Osteocyte (in vitro differentiated cells): ENCODE measurements around the gene ELANE. TPM values are rescaled to one million over a fixed set of nuclear protein-coding genes. Genes with fewer than 3 reads are reported as not detected.
"Not testable (repeated sequence)": the region's sequence is repeated elsewhere in the genome, so short reads cannot be mapped to it uniquely, and the experiment has no call there.

Experiments used
- DNase-seq: peaks from one replicate; pipeline ENCODE4 v3.0.0; 2021; ENCODE audit warnings: mixed read lengths; ENCODE audit not compliant: unreplicated experiment; ENCODE audit errors: extremely low spot score
- H3K27ac Mint-ChIP-seq: one replicate; pipeline ENCODE4 v1.8.0; 2021; ENCODE audit warnings: mild to moderate bottlenecking, mixed read lengths; ENCODE audit not compliant: unreplicated experiment
- H3K27me3 Mint-ChIP-seq: one replicate; pipeline ENCODE4 v1.8.0; 2021; ENCODE audit warnings: mixed read lengths; ENCODE audit not compliant: unreplicated experiment
- H3K36me3 Mint-ChIP-seq: one replicate; pipeline ENCODE4 v1.8.0; 2021; ENCODE audit warnings: mixed read lengths; ENCODE audit not compliant: unreplicated experiment
- H3K4me1 Mint-ChIP-seq: one replicate; pipeline ENCODE4 v1.8.0; 2021; ENCODE audit warnings: mixed read lengths; ENCODE audit not compliant: unreplicated experiment
- H3K4me3 Mint-ChIP-seq: one replicate; pipeline ENCODE4 v1.8.0; 2021; ENCODE audit warnings: mild to moderate bottlenecking, moderate library complexity, mixed read lengths; ENCODE audit not compliant: unreplicated experiment
- H3K9me3 Mint-ChIP-seq: one replicate; pipeline ENCODE4 v1.8.0; 2021; ENCODE audit warnings: mixed read lengths; ENCODE audit not compliant: unreplicated experiment
- CTCF ChIP-seq: fragments of 200-600 bp; sonication (generic); IDR thresholded peaks from 2 replicates; pipeline ENCODE4 v1.5.0; 2021; ENCODE audit warnings: antibody characterized with exemption, mild to moderate bottlenecking, moderate library complexity
- total RNA-seq: library from RNA; stranded (reverse); gene quantifications from 2 replicates; pipeline ENCODE4 v1.2.1, GENCODE V29; 2021

Gene ELANE
- total RNA-seq, 1 donor from 2014 or later = 1.2 TPM

DNA sequence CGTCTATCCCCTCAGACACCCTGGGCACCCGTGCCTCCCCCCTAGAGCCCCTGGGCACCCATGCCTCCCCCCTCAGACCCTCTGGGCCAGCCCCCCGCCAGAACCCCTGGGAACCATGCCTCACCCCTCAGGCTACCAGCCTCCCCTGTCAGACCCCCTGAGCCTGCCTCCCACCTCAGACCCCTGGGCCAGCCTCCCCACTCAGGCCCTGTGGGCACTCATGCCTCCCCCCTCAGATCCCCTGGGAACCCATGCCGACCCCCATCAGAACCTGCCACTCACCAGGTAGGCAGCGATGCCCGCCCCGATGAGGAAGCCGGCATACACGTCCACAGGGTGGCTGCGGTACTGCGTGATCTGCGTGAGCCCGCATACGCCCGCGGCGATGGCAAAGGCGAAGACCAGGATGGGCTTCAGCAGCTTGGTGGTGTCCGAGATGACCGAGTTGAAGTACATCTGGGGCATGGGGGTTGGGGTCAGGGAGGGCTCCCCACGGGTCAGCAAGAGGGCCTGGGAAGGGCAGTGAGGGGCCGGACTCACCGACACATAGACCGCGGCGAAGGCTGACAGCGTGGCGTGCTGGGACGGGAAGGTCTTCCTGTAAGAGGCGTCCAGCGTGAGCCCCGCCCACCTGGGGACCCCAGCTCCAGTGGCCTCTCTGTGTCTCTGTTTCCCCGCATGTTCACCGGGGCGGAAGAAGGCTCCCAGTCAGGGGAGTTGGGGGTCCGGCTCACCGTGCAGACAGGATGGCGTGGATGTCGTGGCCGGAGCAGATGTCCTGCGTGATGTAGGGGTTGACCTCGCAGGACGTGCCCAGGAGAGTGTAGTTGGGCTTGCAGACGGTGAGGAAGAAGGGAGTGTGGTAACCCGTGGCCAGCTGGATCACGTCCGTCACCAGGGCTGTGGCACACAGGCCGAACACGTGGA is 37.7 kb upstream of the ELANE start:
- Mint-ChIP-seq H3K27ac (no peak overlapping the region), H3K27me3 (no peaks in the 10 kb centered on the region), H3K9me3 (no peaks in the 10 kb centered on the region), H3K4me1 (no peaks in the 10 kb centered on the region), H3K36me3 (peaks cover 15% of the 10 kb centered on the region), H3K4me3 (no peak overlapping the region)
- DNase-seq = no peak
- no peak for TF ChIP-seq CTCF

- no peak for TF ChIP-seq CTCF
- Mint-ChIP-seq H3K4me3 (no peak overlapping the region), H3K27ac (no peak overlapping the region), H3K36me3 (peaks cover 15% of the 10 kb centered on the region), H3K4me1 (no peaks in the 10 kb centered on the region), H3K27me3 (no peaks in the 10 kb centered on the region), H3K9me3 (no peaks in the 10 kb centered on the region)
- no peak for DNase-seq
Measured at GRCh38 chr19:815079-815774, 36.9 kb upstream of the ELANE start.

GRCh38 chr19:815775-816499 is 36.2 kb upstream of the ELANE start:
- peaks cover 12% of the 10 kb centered on the region for H3K36me3 Mint-ChIP-seq
- H3K27me3 Mint-ChIP-seq = no peaks in the 10 kb centered on the region
- TF ChIP-seq CTCF = no peak
- H3K4me1 Mint-ChIP-seq = no peaks in the 10 kb centered on the region
- no peak overlapping the region for H3K4me3 Mint-ChIP-seq
- no peak for DNase-seq
- no peak overlapping the region for H3K27ac Mint-ChIP-seq
- no peaks in the 10 kb centered on the region for H3K9me3 Mint-ChIP-seq

DNA sequence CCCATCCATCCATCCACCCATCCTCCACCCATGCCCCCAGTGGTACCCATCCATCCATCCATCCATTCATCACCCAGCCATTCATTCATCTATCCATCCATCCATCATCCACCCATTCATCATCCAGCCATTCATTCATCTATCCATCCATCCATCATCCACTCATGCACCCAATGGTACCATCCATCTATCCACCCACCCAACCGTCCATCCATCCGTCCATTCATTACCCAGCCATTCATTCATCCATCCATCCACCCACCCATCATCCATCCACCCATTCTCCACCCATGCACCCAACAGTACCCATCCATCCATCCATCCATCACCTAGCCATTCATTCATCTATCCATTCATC is 35.6 kb upstream of the ELANE start:
- no peak for TF ChIP-seq CTCF
- Mint-ChIP-seq H3K4me1 (no peaks in the 10 kb centered on the region), H3K27ac (no peak overlapping the region), H3K9me3 (no peaks in the 10 kb centered on the region), H3K36me3 (peaks cover 9% of the 10 kb centered on the region), H3K4me3 (no peak overlapping the region), H3K27me3 (no peaks in the 10 kb centered on the region)
- DNase-seq = no peak

- not testable (repeated sequence) for H3K27ac Mint-ChIP-seq, H3K27me3 Mint-ChIP-seq, H3K4me3 Mint-ChIP-seq, DNase-seq, H3K9me3 Mint-ChIP-seq, H3K36me3 Mint-ChIP-seq, H3K4me1 Mint-ChIP-seq
Measured at GRCh38 chr19:820212-820611, 31.9 kb upstream of the ELANE start.
